GM12874 (cell line): Measurements from ENCODE around the gene WDR48.

ENCODE experiments used
- CTCF ChIP-seq: IDR thresholded peaks from 2 replicates; pipeline ENCODE4 v1.5.1; 2011; ENCODE audit warnings: low read depth, mild to moderate bottlenecking, control low read depth, low read length, moderate library complexity; ENCODE audit not compliant: insufficient read depth

The WDR48 gene

GRCh38 chr3:39088456-39088855, 36.6 kb downstream of the WDR48 start:
- no peak for TF ChIP-seq CTCF

- TF ChIP-seq CTCF: no peak
These were observed 37.1 kb downstream of the WDR48 start for GRCh38 chr3:39088889-39089288.

DNA sequence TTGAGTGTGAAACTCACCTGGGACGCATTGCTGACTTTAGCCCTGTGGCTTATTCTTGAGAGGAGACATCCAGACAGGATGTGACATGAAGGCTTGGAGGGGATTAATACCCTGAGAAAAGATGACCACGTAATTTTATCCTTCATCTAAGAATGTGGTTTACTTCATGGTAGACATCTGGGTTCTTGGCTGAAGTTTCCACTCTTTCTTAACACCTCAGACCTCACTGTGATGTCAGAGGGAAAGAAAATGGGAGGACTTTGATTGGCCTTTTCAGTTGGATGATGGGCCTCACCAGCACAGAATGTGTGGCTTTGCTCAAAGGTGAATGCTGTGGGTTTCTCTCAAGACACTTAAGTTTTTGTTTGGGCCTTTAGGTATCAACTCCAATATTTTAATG, 39.1 kb downstream of the WDR48 start:
- no peak for TF ChIP-seq CTCF

DNA sequence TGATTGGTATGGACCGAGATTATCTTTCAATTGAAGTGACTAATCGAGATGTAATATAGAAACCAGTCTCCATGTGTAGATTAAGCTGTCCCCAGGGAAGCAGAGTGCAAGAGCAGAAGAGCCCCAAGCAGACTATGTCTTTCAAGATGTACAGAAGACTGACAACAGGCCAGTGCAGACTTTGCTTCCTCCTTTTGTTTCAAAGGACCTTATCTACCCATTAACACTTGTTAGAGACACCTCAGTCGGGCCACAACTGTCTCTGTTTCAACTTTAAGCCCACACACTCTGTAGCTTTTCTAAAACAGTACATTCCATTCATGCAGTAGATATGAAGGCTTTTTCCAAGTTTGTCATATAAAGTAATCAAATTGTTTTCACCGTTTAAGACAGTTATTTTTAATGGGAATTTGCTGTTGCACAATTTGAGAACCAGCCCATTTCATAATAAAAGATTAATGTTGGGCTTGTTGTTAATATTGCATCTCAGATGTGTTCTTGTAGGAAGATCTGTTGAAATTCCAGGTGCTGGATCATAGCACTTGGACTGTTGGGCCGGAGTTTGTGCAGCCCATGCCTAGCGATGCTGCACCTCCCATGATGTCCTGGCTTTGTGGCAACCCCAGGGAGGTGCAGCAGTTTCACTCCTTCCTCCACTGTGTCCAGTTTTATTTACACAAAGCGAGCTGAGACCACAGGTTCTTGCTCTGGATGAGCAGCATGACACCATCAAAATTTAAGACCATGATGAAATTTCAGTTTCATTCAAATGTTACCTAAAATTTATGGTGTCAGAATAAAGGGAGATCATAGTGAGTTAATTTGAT, 43.2 kb downstream of the WDR48 start:
- no peak for TF ChIP-seq CTCF

- no peak for TF ChIP-seq CTCF
These were observed 44.0 kb downstream of the WDR48 start for GRCh38 chr3:39095778-39096177.

DNA sequence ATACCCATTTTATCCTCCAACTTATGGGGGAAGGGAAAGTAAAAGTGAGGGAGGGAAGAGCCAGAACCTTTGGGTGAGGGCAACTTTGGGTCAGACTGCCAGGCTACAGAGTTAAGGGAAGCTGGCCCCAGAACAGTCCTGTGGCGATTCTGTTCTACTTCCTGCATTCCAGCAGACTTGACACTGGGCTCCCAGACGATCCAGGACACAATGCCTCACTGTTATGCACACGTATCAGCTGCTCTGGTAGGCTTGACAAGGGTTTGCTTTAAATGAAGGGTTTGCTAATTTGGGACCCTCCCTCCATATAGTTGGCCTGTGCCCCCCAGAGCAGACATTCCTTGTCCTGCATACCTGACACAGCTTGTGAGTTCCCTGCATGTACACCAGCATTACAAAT, 45.0 kb downstream of the WDR48 start:
- no peak for TF ChIP-seq CTCF

DNA sequence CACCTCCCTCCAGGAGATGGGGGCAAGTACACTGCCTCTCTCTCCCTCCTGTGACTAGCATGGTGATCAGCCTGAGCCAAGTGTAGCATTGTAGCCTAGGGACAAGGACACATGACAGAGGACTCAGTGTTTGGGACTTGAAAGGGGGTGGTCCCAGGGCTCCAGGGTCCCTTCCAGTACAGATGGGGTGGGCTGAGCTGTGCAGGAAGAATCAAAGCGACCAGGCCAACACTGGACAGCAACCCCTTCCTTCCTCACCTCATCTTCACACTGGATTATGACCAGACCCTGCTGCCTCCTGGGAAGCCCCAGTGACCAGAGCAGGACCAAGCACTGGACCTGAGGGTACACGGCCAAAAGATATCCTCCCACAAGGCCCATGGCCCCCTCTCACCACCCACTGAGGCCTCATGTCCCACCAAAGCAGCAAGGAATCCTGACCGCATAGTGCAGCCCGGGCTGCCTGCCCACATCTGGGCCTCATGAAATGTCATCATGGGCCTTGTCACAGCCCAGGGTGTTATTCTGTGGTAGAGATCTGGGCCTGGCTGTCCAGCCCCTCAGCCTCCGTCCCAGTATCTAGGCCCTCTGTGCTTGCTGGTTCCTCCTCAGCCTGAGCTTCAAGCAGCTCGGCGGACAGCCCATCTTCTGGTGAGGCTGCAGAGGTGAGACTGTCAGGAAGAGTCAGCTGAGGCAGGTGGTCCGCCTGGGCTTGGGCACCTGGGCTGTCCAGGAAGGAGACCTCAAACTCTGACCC, 46.1 kb downstream of the WDR48 start:
- TF ChIP-seq CTCF: no peak
